OCI-LY3 (cell line): ENCODE results near the gene EIF4E3.

Experiments used
- H2AFZ ChIP-seq: fragments of 200-600, 300-600 bp; shearing (Covaris generic); 2 replicates; pipeline ENCODE4 v1.6.0; 2014; ENCODE audit warnings: antibody characterized with exemption, low read depth, low read length
- H3K27ac ChIP-seq: fragments of 200-600, 300-600 bp; sonication (generic); 2 replicates; pipeline ENCODE4 v1.5.1; 2014; ENCODE audit warnings: mild to moderate bottlenecking, low read length, moderate library complexity, mixed read lengths
- H3K27me3 ChIP-seq: fragments of 200-600, 300-600 bp; sonication (generic); 2 replicates; pipeline ENCODE4 v1.6.1; 2014; ENCODE audit warnings: low read depth, low read length, mixed read lengths
- H3K36me3 ChIP-seq: fragments of 200-600, 300-600 bp; sonication (generic); replicated peaks from 2 replicates; pipeline ENCODE3; 2014; ENCODE audit warnings: low read depth, low read length, mixed read lengths
- H3K4me1 ChIP-seq: fragments of 300-600, 200-600 bp; sonication (generic); 2 replicates; pipeline ENCODE4 v1.6.1; 2014; ENCODE audit warnings: low read length, mixed read lengths
- H3K4me2 ChIP-seq: fragments of 200-600, 300-600 bp; sonication (generic); 2 replicates; pipeline ENCODE4 v1.6.1; 2014; ENCODE audit warnings: low read length, mixed read lengths
- H3K4me3 ChIP-seq: fragments of 300-600, 200-600 bp; sonication (generic); 2 replicates; pipeline ENCODE4 v1.5.1; 2014; ENCODE audit warnings: antibody characterized with exemption, mild to moderate bottlenecking, low read length, moderate library complexity
- H3K79me2 ChIP-seq: fragments of 300-600, 200-600 bp; shearing (Covaris generic); 2 replicates; pipeline ENCODE4 v1.6.1; 2014; ENCODE audit warnings: mild to moderate bottlenecking, low read length, mixed read lengths
- H3K9ac ChIP-seq: fragments of 300-600, 200-600 bp; shearing (Covaris generic); 2 replicates; pipeline ENCODE4 v1.6.0; 2014; ENCODE audit warnings: mild to moderate bottlenecking, low read length, moderate library complexity
- H3K9me3 ChIP-seq: fragments of 200-600, 300-600 bp; shearing (Covaris generic); 2 replicates; pipeline ENCODE4 v1.6.1; 2014; ENCODE audit warnings: low read length, mixed read lengths; ENCODE audit not compliant: insufficient read depth
- H4K20me1 ChIP-seq: fragments of 200-600, 300-600 bp; sonication (generic); 2 replicates; pipeline ENCODE4 v1.6.1; 2016; ENCODE audit warnings: low read length, mixed read lengths; ENCODE audit not compliant: insufficient read depth
- CTCF ChIP-seq: fragments of 200-600, 300-600 bp; sonication (generic); IDR thresholded peaks from 2 replicates; pipeline ENCODE4 v1.5.1; 2014; ENCODE audit warnings: antibody characterized with exemption, low read length, low read depth
- EZH2phosphoT487 ChIP-seq: fragments of 200-600 bp; shearing (Covaris generic); IDR thresholded peaks from 2 replicates; pipeline ENCODE4 v1.6.1; 2018; ENCODE audit warnings: antibody characterized with exemption, mixed run types, low read depth

The EIF4E3 gene

GRCh38 chr3:71647751-71648150 is 77.5 kb downstream of the EIF4E3 start:
- Histone ChIP-seq H3K4me2 (no peak overlapping the region), H3K4me1 (peaks cover 8% of the 10 kb centered on the region), H4K20me1 (no peaks in the 10 kb centered on the region), H2AFZ (no peak overlapping the region), H3K36me3 (no peaks in the 10 kb centered on the region), H3K79me2 (no peaks in the 10 kb centered on the region), H3K27me3 (peaks cover 54% of the 10 kb centered on the region), H3K27ac (no peak overlapping the region), H3K9me3 (no peaks in the 10 kb centered on the region), H3K9ac (no peak overlapping the region), H3K4me3 (no peak overlapping the region)
- TF ChIP-seq CTCF (no peak), EZH2phosphoT487 (no peak)

GRCh38 chr3:71646971-71647370 is 78.2 kb downstream of the EIF4E3 start:
- Histone ChIP-seq H3K9me3 (no peaks in the 10 kb centered on the region), H3K79me2 (no peaks in the 10 kb centered on the region), H3K4me2 (no peak overlapping the region), H3K9ac (no peak overlapping the region), H3K27me3 (peaks cover 50% of the 10 kb centered on the region), H4K20me1 (no peaks in the 10 kb centered on the region), H3K4me3 (no peak overlapping the region), H3K4me1 (peaks cover under 1% of the 10 kb centered on the region; the same call in 1 of the 2 replicates), H2AFZ (no peak overlapping the region), H3K27ac (no peak overlapping the region), H3K36me3 (no peaks in the 10 kb centered on the region)
- TF ChIP-seq EZH2phosphoT487: no peak
- TF ChIP-seq CTCF: no peak

- peaks cover 18% of the 10 kb centered on the region for H3K4me1 ChIP-seq
- H4K20me1 ChIP-seq: no peaks in the 10 kb centered on the region
- no peak overlapping the region for H3K27ac ChIP-seq
- no peak overlapping the region for H3K4me2 ChIP-seq
- TF ChIP-seq EZH2phosphoT487: no peak
- TF ChIP-seq CTCF: no peak
- H3K79me2 ChIP-seq: no peaks in the 10 kb centered on the region
- no peaks in the 10 kb centered on the region for H3K36me3 ChIP-seq
- no peak overlapping the region for H2AFZ ChIP-seq
- H3K4me3 ChIP-seq: no peak overlapping the region
- H3K9ac ChIP-seq: no peak overlapping the region
- H3K9me3 ChIP-seq: no peaks in the 10 kb centered on the region
- peaks cover 37% of the 10 kb centered on the region for H3K27me3 ChIP-seq
Measured at GRCh38 chr3:71645140-71645539, 80.1 kb downstream of the EIF4E3 start.

- Histone ChIP-seq H3K4me1 (peaks cover 24% of the 10 kb centered on the region), H3K4me2 (no peak overlapping the region), H2AFZ (no peak overlapping the region), H3K9me3 (no peaks in the 10 kb centered on the region), H3K27me3 (peaks cover 38% of the 10 kb centered on the region), H3K4me3 (no peak overlapping the region), H3K27ac (no peak overlapping the region), H3K9ac (no peak overlapping the region), H4K20me1 (no peaks in the 10 kb centered on the region), H3K36me3 (no peaks in the 10 kb centered on the region), H3K79me2 (no peaks in the 10 kb centered on the region)
- no peak for TF ChIP-seq EZH2phosphoT487
- no peak for TF ChIP-seq CTCF
Measured at GRCh38 chr3:71641674-71642073, 83.5 kb downstream of the EIF4E3 start.
